NCI-H1105 treated with DMSO at 0.1 percent for 48 hours (cell line): ENCODE data around the gene F12.

Source experiments
- DNase-seq: peaks from one replicate; lab custom pipeline; 2025; lab: John Stamatoyannopoulos, UW

Gene F12

DNA sequence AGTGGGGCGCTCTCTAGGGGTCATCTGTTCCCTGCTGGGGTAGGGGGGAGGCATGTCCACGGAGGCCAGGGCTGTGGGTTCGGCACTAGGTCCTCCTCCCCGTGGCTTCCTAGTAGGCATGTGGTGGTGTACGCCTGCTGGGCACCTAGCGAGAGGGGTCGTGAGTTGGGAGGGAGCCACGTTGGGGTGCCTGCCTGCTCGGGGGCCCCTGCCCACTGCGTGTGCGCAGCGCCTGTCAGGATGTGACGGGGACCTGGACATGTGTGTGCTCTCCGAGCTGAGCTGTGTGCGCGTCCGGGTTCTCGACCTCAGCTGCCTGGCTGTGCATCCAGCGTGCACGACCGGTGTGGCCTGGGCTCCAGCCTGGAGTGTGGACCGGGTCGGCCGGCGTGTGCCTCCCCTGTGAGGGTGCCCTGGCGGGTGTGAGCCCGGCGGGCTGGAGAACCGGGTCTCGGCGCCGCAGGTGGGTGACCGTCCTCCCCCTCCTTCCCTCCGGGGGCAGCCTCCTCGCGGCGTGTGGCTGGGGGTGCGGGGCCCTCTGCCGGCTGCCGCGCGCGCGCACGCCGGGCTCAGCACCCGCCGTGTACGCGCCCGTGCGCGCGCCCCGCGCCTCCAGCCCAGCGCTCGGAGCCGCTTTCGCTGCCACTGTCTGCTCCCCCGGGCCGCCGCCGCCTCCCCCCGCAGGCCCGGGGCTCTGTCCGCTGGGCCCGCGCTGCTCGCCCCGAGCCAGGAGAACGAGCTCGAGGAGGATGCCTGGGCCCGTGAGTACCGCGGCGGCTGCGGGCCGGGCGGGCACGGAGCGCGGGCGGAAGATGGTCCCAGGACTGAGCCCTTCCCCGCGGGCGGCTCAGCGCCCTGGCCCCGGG is 37.1 kb upstream of the F12 start, which contains the start of gene PRR7:
PRR7 (plus strand) TSS at position 615 of the 866 bp plus-strand sequence. CDS start 8,254 bp downstream, outside the sequence.
- DNase-seq, result peak; percentile 40

DNA sequence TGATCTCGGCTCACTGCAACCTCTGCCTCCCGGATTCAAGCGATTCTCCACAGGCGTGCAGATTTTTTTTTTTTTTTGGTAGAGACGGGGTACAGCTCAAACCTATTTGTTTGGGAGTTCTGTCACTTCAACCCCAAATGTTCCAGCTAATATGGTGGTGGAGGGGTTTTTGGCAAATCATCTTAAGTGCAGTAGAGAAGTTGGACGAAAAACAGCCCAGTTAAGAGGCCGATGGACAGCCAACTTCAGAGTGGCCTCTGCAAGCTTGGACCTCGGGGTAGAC is 36.5 kb upstream of the F12 start:
- DNase-seq, result no peak

DNA sequence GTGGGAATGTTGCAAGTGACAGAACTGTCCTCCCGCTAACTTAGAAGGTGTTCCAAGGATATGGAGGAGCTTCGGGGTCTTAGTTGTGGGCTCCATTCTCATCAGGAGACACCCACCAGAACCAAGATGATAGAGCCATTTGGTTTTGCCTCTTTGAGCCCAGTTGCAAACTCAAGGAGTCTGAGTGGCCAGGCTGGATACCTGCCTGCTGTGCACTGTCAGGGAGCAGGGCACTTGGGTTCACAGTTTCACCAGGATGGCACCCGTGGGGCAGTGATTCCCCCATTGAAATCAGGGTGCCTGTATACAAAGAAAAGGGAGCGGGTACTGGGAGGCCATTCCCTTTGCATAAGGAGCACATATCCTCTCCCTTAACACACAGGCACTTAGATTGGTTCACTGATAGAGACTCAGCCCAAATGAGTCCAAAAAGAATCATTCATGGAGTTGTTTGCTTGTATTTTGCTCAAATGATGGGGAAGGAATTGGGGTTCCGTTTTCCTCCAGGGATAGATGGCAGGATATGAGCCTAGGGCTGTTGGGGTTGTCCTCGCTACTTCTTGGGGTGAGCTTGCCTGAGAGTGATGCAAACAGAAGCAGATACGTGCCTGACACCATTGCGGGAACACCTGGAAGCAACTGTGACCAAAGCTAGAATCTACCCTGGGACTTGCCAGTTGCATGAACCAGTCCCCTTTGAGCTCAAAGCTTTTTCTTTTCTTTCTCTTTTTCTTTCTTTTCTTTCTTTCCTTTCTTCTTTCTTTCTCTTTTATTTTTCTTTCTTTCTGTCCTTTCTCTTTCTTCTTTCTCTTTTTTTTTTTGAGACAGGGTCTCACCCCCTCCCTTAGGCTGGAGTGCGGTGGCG is 35.9 kb upstream of the F12 start:
- no peak for DNase-seq

DNA sequence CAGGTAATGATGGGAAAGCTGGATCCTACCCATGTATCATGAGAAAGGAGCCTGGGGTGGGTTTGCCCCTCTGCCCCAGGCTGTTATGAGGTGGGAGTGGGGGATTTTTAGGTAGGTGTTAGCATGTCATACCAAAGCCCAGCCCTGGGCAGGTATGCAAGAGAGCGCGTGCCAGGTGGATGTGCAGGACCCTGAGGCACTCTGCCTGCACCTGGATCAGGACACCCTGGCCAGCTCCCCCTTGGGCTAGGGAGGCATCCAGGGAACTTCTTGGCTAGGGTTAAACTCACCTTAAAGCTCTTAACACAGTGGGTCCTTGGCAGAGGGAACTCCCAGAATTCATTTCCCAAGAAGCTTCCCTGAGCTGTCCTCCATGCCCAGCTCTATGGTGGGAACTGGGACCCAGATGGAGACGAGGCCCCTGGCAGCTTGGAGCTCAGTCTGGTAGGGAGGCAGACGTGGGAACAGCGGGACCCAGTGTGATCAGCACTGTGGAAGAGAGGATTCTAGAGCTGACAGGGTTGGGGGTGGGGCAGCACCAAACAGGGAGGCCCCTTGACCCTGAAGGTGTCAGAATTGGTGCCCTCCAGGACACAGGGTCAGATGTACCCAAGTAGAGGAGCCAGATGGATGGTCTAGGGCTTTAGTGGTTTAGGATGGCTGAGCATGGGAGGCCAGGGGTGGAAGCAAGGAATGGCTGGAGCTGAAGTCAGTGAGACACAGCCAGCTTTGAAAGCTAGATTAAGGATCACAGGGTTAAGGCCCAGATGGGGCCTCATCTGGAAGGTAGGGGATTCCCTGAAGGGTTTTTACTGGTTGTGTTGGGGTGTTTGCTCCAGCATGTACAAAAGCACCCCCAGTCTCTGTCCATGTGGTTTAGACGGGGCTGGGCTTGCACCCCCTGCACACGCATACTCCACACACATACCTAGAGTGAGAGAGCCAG is 35.0 kb upstream of the F12 start:
- no peak for DNase-seq

DNA sequence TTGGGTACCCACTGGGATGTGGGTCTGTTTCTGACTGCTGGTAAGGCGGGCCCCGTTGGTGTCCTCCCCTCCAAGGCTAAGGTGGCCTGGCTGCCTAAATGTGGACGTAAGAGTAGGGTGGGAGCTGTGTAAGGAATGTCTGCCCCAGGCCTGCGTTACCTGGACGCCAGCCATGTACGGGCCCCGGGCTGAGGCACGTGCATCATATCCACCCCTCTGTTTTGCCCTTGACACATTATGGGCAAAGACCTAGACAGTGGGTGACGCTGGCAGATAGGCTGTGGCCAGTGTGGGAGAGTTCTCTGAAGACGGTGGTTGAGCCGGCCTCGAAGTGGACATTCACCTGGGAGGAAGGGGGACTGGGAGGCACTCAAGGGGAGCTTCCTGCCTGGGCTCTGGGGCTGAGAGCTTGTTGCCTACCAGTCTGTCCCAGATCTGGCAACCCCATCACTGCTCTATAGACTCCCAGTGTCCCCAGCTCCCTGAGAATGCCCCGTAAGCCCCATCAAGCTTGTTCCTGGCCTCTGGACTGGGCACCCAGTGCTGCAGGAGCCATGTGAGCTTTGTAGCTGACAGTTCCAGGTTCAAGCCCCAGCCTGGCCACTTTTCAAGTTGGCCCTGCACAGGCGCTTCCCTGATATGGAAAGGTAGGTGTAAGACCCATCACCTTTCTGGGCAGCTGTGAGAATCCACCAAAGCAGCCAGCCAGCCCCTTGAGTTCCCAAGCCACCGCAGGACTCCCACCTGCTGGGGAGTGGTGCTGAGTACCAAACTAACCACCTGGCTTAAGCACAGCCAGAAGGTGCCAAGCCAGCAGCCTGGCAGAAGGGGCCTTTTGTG is 34.0 kb upstream of the F12 start:
- no peak for DNase-seq

DNA sequence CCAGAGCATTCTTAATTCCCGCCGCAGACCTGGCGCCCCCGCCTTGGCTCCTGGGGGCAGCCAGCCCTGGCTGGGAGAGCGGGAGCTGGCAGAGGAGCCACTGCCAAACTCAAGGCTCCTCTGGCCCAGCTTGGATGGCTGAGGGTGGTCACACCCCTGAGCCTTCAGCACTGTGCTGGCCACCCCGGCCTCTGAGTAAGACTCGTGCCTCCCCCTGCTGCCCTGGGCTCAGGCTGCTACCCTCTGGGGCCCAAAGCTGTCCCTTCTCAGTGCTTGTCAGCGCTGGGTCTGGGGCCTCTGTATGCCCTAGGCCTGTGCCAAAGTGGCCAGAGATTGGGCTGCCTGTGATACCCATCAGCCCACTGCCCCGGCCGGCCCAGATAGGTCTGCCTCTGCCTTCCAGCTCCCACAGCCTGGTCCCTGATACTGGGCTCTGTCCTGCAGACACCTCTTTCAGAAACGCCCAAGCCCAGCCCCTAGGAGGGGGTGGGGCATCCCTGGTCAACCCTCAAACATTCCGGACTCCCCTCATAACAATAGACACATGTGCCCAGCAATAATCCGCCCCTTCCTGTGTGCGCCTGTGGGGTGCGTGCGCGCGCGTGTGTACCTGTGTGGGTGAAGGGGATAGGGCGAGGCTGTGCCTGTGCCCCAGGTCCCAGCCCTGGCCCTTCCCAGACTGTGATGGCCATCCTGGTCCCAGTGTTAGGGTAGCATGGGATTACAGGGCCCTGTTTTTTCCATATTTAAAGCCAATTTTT is 32.9 kb upstream of the F12 start:
- no peak for DNase-seq

DNA sequence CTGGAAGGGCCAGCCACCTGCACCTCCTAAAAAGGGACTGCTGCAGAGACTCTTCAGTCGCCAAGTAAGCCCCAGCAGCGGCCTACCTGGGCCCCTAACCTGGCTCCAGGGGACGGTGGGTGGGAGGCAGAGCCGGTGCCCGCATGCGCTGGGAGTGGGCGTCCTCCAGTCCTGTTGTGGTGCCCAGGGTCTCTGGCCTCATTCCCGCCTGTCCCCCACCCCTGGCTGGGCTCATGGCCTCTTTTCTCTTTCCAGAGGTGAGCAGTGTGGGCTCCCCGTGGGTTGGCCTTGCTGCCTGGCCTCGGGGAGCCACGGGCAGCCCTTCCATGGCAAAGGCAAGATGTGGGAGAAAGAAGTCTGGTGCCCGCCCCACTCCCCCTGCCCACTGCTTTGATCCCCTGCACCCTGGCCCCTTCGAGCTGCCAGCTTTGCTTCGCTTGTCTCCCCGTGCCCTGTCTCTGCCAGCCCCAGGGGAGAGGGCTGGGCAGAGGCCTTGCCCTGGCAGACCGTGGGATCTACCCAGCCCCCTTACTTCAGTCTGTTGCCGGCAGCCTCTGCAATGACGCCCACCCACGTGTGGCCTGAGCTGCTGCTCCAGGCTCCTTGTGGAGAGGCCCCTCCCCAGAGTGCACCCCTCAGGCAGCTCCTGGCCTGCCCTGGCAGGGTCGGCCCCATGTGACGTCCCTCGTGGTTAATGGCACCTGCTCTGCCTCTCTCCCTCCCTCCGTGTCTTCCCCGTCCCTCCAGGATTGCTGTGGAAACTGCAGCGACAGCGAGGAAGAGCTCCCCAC is 31.8 kb upstream of the F12 start:
- DNase-seq, result no peak

DNA sequence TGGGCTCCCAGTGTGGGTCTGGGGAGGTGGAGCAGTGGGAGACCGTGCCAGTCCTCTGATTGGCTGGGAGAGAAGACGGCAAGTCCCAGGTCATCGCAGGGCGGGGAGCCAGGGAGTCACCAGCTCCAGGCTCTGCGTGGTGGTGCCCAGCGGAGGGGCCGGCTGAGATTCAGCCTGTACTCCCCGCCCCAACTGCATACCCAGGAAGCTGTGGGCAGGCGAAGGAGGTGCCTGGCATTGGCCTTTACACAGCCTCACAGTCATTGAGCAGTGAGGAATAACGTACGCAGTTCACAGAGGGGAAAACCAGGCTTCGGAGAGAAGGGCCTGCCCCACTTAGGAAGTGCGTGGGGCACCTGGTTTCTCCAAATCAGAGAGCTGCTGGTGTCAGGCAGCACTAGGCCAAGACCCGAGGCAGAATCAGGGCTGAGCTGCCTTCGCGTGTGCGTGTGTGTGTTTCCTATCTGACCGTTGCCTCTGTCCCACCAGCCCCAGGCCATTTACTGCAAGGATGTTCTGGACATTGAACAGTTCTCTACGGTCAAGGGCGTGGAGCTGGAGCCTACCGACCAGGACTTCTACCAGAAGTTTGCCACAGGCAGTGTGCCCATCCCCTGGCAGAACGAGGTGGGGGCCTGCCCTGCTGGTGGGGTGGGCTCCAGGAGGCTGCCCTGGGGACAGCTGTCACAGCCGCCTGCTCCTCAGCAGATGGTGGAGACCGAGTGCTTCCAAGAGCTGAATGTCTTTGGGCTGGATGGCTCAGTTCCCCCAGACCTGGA is 31.0 kb upstream of the F12 start:
- DNase-seq, result no peak

DNA sequence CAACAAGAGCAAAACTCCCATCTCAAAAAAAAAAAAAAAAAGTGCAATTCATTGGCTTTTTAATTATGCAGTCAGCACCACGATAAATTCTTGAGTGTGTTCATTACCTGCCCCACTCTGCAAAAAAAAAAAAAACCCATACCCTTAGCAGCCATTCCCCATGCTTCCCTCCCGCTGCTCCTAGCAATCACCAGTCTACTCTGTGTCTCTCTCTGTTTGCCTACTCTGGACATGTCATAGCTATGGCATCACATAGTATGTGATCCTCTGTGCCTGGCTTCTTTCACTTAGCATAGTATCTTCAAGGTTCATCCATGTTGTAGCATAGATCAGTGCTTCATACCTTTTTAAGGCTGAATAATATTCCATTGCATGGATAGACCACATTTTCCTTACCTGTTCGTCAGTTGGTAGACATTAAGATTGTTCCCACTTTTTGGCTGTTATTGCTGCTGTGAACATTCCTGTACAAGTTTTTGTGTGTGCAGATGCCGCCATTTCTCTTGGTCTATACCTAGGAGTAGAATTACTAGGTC is 30.2 kb upstream of the F12 start:
- DNase-seq, result no peak

DNA sequence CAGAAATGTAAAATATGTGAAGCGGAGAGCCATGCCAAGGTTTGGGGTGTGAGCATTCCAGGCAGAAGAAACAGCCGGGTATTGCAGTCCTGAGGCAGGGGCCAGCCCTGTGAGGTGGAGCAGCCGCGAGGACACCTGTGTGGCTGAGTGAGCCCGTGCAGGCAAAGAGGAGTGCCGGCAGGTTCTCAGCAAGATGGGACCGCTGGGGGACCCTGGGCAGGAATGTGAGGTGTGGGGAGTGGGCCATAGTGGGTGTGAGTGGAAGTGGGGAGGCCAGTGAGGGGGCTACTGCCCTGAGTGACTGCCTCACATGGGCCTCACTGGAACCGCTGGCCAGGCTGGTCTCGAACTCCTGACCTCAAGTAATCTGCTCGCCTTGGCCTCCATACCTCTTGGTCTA is 29.1 kb upstream of the F12 start:
- DNase-seq, result no peak

DNA sequence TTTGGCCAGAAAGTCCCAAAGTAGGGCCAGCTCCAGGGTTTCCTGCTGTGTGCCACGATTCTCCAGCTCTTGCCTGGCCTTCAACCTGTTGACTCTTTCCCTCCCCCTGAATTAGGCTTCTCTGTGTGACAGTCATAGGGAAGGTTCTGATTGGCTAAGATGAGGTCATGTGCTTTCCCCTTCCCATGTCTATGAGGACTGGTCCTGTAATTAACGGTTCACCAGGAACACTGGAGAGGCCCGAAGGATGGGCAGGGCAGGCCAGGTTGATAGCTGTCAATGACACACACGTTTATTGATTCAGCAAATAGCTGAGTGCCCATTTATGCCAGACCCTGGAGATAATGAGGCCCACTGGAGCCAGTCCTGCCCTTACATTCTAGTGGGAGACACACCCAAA is 28.3 kb upstream of the F12 start:
- DNase-seq, result no peak

DNA sequence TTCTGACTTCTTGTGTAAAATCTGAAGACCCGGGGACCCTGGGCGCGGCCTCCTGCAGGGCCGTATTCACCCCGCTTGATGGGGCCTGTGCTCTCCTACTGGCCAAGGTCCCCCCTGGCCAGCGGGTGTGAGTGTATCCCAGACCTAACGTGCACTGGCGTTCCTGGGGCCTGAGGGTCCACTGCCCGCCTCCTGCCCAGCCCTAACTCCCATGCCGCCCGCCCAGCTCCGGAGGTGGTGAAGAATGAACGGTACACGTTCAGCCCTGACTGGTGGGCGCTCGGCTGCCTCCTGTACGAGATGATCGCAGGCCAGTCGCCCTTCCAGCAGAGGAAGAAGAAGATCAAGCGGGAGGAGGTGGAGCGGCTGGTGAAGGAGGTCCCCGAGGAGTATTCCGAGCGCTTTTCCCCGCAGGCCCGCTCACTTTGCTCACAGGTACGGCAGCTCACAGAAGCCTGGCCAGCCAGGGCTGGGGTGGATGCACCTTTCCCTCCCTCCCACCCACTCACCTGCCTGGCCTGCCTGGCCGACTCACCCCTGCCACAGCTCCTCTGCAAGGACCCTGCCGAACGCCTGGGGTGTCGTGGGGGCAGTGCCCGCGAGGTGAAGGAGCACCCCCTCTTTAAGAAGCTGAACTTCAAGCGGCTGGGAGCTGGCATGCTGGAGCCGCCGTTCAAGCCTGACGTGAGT is 26.6 kb upstream of the F12 start:
- DNase-seq, result no peak

DNA sequence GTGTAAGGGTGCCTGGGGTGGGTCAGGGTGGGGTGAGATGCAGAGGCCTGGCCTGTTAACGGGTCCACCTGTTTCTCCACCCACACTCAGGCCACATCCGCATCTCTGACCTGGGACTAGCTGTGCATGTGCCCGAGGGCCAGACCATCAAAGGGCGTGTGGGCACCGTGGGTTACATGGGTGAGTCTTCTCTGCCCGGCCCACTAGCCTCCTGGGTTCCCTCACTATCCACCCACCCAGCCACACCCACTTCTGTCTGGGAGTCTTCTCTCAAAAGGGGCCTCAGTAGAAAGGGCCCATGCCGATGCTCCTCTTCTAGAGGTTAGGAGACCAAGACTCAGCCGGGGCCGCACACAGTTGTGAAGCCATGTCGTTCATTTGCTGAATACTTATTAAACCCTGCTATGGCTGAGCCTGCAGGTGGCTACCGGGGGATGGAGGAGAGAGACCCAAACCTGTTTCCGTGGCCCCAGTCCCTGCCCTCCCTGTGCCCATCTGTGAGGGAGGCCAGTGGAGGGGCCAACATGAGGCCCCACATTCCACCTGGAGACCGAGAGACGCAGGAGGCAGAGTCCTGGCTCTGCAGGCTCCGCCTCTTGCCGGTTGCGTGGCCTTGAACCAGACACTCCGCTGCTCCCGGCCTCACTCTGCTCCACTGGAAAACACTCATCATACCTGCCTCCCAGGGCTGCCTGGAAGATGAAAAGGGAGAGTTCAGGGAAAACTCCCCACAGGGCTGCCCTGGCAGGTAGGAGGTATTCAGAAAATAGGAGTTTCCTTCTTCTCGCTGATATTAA is 25.8 kb upstream of the F12 start:
- no peak for DNase-seq

DNA sequence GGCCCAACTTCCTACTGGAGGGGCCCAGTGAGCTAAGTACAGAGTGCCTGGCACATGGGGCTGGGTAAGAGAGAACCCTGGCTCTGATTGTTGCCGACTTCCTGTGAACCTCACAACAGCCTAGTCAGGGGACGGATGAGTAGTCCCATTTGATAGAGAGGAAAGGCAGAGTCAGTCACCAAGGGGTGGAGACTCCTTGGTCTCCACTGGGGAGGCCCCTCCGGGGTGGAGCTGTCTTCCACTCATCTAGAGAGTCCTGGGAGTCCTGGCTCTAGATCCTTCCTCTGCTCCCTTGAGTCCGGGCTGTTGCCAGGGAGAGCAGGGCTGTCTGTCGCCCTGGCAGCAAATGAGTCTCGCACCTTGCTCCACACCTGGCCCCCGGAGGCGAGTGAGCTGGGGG is 25.1 kb upstream of the F12 start:
- no peak for DNase-seq

DNA sequence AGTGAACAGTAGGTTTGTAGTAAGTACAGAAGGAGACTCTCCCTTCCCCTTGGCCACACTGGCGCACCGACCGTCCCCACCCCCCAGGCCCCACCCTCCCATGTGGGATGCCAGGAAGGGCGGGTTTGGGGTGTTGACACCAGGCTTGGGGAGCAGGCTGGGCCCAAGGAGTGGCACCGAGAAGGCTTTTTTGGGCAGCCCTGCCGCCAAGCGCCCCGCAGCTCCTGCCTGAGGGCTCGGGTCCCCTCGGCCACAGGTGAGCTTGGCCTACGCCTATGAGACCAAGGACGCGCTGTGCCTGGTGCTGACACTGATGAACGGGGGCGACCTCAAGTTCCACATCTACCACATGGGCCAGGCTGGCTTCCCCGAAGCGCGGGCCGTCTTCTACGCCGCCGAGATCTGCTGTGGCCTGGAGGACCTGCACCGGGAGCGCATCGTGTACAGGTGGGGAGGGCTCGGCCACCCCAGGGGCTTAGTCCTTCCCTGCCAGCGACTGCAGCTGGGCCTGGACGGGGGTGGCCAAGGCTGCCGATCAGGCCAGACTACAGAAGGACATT is 24.4 kb upstream of the F12 start:
- no peak for DNase-seq

DNA sequence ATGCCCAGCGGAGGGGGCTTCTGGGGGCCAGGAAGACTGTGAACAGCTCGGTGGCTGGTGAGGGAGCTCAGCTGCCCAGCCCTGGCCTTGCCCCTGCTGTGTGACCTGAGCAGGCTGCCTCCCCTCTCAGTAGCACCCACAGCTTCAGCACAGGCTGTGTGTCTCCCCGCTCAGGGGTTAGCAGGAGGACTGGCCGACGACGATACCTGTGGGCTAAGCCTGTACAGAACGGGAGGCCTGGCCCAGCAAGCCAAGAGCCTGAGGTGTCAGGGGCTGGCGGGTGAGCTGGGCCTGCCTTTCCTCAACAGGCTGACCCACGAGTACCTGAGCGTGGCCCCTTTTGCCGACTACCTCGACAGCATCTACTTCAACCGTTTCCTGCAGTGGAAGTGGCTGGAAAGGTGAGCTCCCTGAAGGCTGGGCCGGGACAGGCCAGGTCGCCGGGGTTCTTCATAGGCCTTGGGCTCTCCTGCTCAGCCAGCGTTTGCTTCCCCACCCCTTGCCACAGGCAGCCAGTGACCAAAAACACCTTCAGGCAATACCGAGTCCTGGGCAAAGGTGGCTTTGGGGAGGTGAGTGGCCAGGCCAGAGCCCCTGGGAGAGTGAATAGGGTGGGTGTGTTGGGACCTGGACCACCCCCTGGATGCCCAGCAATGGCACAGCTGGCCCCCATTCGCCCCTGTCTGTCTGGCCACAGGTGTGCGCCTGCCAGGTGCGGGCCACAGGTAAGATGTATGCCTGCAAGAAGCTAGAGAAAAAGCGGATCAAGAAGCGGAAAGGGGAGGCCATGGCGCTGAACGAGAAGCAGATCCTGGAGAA is 23.7 kb upstream of the F12 start:
- DNase-seq, result no peak
